Astrocyte of the cerebellum (primary cell): Measurements from ENCODE around the gene MYO1E.
"Not testable (repeated sequence)": the region's sequence is repeated elsewhere in the genome, so short reads cannot be mapped to it uniquely, and the experiment has no call there.

ENCODE experiments used
- DNase-seq: peaks from one replicate; pipeline ENCODE4 v3.0.0-alpha.2; 2011; ENCODE audit warnings: low read depth
- H3K4me3 ChIP-seq: 2 replicates; pipeline ENCODE4 v1.5.1; 2011; ENCODE audit warnings: mild to moderate bottlenecking, low read depth, low read length, moderate library complexity
- CTCF ChIP-seq: IDR thresholded peaks from 2 replicates; pipeline ENCODE4 v1.5.1; 2012; ENCODE audit warnings: low read length, low read depth, moderate library complexity, mild to moderate bottlenecking; ENCODE audit errors: missing control alignments
- in situ Hi-C: cut with HindIII; loops from 2 replicates; pipeline ENCODE4 v1.10.0; 2017; ENCODE audit warnings: low sequenced_read_pairs

The MYO1E gene

DNA sequence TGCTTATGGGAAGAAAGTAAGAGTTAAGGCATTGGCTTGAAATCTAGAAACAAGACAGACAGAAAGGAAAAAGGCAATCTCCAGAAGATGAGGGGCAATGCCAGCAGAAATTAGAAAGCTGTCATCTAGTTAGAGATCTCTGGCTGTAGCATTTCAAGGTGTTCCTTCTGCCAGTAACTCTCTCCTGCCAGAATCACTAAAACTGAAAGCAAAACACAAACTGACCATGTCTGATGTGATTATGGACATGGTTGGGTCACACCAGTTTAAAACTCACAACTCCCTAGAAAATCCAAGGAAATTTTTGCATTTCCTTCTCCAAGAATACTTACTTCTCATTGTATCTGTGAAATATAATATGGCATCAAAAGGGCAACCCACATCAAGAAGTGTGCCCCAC, 83.1 kb downstream of the MYO1E start:
- in situ Hi-C loops: no loop called here
- no peak overlapping the region for H3K4me3 ChIP-seq
- DNase-seq: no peak
- TF ChIP-seq CTCF: no peak

DNA sequence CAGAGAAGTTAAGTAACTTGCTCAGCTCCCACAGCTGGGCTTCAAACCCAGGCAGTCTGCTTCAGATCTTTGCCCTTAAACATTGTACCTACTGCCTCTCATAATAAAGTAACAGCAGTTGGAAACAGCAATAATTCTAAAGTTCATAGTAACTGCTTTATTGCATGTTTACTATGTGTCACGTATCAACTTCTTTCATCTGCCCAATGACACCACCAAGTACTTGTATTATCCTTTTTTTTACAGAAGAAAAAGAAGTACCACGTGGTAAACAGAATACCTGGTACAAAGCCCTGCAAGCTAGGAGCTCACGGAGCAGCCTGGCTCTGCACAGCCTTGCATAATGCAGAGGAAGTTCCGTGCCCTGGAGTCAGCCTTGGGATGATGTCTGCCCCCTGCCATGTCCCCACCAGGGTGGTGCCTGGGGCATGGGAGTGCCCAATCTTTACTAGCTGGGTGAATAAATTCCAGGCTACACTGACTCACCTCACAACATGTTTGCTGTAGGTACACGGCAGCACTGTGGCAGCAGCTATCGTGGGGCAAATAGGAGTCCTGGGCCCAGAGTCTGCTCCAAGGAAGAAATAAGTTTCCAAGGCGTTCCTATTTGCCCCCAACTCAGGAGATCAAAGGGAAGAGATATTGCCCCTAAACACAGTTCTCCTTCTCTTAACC, 88.8 kb downstream of the MYO1E start:
- in situ Hi-C loops: no loop called here
- TF ChIP-seq CTCF: no peak
- no peak overlapping the region for H3K4me3 ChIP-seq
- DNase-seq: no peak

DNA sequence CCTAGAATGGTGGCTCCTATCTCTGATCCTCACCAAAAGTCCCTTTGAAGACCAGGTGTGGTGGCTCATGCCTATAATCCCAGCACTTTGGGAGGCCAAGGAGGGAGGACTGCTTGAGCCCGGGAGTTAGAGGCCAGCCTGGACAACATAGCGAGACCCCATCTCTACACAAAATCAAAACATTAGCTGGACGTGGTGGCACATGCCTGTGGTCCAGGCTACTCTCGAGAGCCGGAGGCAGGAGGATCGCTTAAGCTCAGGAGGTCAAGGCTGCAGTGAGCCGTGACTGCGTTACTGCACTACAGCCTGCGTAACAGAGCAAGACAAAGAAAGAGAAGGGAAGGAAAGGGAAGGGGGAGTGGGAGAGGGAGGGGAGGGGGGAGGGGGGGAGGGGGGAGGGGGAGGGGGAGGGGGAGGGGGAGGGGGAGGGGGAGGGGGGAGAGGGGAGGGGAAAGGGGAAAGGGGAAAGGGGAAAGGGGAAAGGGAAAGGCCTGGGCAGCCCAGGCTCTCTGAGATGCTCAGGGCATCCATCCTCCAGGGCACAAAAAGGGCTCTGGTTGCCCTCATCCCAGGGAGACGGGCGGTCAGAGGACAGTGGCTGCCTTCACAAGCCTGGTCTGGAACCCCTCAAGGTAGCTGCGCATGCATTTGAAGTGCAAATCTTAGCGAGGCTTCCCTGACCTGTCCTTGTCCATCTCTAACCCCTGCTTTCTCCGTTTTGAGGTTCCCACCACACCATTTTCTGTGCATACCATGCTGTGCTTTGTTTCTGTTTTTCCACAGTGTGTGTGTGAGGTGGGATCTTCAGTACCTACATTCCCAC, 89.9 kb downstream of the MYO1E start:
- TF ChIP-seq CTCF: no peak
- no peak for DNase-seq

GRCh38 chr15:59281699-59282098, 91.0 kb downstream of the MYO1E start:
- in situ Hi-C loops: no loop called here
- TF ChIP-seq CTCF: no peak
- H3K4me3 ChIP-seq: no peak overlapping the region
- DNase-seq: no peak

More for the DNA sequence above, 89.9 kb downstream of the MYO1E start:
- no peak overlapping the region for H3K4me3 ChIP-seq
- in situ Hi-C loops: no loop called here

DNA sequence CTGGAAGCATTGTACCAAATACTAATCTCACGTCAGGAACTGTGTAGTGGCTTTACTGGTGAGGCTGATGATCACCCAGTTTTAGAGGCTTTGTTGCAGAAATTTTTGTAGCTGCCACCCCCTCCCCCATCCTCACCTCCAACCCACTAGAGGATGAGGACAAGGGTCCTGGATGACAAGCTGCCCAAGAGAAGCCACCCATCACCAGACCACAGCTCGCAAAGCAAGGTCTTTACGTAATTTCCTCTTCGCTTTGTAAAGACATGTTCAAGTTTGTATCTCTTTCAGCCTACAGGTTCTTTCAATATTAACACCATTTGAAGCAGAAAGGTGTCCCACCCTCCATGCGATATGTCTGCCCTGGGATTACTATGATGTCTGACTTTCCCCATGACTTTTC, 91.8 kb downstream of the MYO1E start:
- in situ Hi-C loops: no loop called here
- H3K4me3 ChIP-seq: no peak overlapping the region
- DNase-seq: no peak
- TF ChIP-seq CTCF: no peak

GRCh38 chr15:59280292-59280691, 92.4 kb downstream of the MYO1E start:
- H3K4me3 ChIP-seq, in situ Hi-C loops, DNase-seq: not testable (repeated sequence)

GRCh38 chr15:59279023-59279422, 93.6 kb downstream of the MYO1E start:
- H3K4me3 ChIP-seq: no peak overlapping the region
- in situ Hi-C loops: no loop called here
- no peak for TF ChIP-seq CTCF
- no peak for DNase-seq
